ENCODE results near the gene TLR6.

Gene TLR6, protein sequence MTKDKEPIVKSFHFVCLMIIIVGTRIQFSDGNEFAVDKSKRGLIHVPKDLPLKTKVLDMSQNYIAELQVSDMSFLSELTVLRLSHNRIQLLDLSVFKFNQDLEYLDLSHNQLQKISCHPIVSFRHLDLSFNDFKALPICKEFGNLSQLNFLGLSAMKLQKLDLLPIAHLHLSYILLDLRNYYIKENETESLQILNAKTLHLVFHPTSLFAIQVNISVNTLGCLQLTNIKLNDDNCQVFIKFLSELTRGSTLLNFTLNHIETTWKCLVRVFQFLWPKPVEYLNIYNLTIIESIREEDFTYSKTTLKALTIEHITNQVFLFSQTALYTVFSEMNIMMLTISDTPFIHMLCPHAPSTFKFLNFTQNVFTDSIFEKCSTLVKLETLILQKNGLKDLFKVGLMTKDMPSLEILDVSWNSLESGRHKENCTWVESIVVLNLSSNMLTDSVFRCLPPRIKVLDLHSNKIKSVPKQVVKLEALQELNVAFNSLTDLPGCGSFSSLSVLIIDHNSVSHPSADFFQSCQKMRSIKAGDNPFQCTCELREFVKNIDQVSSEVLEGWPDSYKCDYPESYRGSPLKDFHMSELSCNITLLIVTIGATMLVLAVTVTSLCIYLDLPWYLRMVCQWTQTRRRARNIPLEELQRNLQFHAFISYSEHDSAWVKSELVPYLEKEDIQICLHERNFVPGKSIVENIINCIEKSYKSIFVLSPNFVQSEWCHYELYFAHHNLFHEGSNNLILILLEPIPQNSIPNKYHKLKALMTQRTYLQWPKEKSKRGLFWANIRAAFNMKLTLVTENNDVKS

DNA sequence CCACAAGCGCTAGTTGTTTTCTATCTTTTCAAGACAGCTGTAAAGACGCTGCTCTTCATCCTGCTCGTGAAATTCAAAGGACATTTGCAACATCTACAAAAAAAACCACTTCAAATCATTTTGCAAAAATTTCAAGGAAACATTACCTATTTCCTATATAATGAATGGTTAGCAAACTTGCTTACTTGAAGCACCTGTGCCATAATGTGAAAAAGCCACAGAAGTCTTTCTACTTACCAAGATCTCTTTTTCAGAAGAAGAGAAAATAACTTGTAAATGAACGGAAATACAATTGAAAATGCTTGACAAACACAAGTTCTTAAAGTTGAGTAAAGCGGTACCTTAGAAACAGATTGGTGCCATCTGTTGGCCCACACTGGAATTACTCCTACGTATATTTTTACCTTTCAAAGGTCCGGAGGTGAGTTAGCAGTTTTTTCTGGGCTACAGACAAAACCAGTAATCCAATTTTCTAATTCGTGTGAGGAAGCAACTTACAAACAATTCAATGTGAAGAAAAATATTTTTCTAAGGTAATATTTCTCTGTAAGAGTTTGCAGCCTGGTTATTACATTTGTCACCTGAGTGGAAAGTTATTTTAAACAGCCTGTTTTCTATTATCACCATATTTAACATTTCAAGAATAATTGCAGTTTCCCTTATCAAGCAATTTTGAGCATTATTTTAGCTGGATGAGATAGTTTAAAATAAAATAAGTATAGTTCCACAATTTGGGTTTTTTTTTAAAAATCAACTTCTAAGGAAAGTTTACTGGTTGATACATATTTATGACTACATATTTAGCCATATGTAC is at the start of gene TLR6:
Gene TLR6, minus strand, starts transcription at position 294 of the 814 bp plus-strand sequence. CDS start 27,344 bp downstream, outside the sequence.
- peak; percentile 74 for DNase-seq

DNA sequence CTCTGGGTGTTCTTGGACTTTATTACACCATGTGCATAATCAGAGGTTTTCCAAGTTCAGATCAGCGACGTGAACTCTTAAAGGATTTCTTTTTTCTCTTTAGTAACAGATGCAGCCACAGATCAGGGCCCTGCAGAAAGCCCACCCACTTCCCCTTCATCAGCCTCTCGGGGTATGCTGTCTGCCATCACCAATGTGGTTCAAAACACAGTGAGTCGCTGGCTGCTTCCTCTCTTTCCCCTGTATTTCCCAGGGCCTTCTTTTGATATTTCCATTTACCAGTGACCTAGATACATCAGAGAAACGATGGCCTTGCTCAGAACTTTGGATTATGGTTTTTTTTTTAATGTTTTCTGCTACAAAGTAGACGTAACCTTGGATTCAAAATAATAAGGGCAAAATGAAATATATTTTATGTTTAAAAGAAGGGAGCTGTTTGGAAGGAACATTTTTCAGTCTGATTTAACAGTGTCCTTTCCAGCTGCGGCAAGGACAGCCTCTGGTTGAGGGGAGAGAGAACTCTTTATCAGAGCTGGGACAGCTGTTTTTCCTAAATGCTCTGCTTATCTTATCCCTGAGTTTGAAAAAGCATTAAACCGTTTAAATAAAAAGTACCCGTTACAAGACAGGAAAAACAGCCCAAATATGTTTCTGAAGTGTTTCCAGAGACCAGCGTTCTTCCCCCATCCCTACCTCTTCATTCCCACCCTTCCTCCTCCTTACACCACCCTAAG is 49.2 kb upstream of the TLR6 start:
- no peak for DNase-seq

DNA sequence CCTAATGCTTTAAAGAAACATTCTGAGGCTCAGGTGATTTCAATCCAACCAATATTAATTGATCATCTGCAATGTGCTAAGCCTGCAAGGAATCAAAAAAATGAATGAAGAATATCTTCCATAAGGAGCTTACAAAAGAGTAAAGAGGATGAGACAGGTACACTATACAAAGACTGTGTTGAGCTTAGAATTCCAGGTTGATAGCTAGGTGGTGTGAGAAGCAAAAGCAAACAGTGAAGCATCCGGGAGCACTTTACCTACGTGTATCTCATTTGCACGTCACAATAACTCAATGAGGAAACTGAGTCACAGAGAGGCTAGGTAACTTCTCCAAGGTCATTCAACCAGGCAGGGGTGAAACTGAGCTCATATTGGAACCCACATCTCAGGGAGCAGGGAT is 48.1 kb upstream of the TLR6 start:
- no peak for DNase-seq

DNA sequence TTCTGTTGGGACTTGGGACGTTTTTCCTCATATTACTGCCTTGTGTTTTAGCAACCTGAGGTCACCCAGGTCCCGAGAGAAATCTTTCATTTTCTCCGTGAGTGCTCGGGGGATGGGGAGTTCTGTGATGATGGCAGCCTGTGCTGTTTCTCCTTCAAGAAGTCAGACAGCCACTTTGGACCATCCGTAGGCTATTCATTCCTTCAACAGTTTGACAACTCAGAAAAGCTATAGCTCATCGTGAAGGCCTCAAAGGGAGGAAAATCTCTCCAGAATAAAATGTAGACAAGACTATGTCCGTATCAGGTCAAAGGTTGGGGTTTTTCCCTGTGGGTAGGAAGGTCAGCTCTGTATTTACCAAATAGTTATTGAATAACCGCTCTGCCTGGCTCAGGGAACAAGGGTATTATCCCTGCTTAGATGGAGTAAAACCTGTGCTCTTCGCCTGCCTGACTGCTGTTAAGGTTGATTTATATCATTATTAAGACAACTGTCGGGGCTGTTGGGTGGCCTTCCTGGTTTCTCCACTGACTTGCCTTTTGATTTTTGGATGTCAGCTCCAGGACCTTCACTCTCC is 47.6 kb upstream of the TLR6 start:
- DNase-seq = no peak

DNA sequence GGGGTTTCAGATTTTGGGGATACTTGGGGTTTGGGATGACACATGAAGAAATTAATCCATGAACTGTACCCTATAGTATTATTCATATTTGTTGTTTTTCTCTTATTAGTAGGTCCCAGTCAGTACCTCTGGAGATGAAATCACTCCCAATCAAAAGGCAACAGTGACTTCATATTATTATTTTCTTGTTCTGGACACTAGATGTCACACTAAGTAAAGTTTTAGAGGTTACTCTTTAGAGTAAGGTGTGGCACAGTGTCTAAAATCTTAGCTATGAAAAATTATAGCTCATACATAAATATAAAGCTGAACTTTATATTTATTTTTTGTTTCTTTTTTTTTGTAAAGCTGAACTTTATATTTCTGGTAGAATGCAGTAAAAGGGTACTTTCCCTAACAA is 46.1 kb upstream of the TLR6 start:
- DNase-seq = no peak

DNA sequence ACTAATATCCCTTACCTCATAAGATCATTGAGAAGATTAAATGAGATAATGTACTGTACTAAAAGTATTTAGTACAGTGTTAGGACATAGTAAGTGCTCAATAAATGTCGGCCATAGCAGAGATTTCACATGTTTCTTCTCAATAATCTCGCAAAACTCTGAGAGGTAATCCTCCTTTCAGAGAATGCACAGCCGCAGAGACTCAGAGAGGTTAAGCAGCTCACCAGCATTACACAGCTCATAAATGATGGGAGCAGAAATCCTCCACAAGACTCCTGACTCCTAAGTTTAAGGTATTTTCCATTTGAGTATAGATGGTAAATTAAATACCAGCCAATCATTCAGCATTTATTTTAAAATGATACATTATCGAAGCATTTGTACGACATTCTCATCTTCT is 45.6 kb upstream of the TLR6 start:
- DNase-seq = no peak

DNA sequence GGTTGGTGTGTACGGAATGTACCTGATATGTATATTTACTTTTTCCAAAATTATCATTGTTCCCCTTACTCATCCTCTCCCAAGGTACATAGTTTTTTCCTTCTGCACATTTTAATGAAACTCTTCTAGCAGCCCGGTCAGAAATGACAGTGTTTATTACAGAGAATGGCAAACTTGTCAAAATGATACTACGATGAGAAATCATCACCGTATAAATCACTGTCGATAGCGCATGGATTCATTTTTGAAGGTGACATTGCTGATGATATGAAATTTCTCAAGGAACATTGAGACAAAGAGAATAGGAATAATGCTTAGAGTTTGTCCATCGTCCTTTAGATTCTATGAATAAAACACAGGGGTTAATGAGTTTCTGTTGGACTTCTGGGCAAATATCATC is 41.6 kb upstream of the TLR6 start:
- DNase-seq = no peak

DNA sequence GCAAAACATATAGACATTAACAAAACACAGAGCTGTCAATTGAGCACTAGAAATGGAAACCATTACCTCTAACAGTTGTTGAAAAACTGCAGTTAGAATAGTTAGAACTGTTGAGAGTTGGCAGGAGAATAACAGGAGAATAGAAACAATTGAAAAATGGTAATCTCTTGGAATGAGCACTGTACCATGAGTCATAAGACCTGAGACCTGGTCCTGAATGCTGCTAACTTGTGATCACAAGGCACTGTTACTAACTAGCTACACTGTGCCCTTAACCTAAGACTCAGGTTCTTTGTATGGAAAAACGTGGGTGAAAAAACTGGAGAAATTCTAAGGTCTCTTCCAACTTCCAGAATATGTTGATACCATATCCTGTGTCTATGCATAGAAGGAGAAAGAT is 40.3 kb upstream of the TLR6 start:
- DNase-seq = no peak

DNA sequence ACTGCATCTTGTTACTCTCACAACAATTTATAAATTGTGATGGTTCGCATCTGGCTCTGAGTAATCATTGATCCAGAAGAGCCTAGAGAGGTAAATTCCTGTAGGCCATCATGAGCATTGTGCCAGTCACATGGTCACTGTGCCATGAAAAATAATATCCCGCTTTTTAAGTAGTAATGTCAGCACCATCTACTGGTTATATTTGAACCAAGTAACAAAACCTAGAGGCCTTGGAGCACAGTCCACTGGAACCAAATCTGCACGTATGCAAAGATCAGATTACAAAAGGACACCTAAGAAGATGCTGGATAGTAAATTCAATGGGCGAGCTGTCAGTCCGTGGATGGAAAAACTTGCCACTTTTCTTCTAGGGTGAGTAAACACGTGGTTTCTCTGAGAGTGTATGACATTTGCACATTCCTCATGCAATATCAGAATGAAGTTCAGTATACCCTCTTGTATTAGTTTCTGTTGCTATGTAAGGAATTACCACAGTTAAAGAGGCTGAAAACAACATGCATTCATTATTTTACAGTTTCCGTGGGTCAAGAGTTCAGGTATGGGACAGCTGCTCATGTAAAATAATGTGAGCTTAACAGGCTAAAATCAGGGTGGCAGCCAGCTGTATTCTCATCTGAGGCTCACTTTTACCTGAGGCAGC is 37.8 kb upstream of the TLR6 start:
- DNase-seq = no peak

DNA sequence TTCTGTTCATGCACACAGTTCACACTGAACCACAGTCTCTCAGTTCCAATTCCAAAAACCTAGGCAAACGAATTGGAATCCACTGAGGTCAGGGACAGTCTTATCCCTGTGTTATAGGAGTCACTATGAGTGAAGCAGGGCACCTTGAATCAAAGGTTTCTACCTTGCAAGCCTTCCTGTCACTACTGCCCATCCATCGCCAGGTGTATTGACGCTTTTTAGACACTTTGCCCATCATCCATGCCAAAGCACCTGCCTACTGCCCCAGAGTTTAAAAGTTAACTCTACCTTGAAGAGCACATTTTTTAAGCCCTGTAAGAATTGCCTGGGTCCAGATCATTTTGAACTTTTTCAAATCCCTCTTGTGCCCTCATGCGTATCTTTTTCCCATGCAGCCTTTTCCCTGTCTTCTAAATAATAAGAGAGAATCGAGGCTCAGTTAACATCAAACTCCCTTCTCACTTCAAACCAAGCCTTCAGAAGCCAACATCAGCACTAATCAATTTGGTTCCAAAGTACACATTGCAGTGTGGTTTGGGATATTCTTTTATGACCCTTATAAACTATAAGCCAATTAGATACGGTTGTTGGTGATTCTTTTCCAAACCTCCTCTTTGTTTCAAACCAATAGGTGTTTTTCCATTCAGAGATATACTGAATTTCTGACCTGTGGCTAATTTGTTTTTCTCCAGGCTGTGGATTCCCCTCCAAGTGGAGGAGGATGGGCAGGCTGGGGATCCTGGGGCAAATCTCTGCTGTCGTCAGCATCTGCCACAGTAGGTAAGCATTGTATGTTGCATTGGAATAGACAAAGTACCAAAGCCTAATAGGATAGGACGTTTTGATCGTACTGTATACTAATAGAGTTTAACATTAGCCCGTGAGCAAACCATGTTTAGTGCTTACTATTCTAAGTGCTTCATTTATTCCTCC is 34.7 kb upstream of the TLR6 start:
- DNase-seq = no peak

DNA sequence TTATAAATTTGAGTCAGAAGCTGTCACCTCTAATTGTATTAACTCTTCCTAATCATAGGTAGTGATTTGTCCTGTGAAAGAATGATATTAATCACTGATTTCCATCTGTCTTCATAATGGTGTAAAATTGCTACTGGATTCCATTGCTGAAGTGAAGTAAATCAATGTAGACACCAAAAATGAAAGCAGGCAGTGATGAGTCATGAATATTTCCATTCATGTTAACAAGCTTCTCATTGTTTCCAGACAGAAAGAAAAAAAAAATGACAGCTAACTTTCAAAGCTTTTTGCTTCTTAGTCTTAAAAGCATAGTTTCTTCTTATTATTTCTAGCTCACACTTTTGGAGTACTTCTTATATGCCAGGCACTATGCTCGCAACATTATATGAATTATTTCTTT is 32.5 kb upstream of the TLR6 start:
- DNase-seq = no peak

DNA sequence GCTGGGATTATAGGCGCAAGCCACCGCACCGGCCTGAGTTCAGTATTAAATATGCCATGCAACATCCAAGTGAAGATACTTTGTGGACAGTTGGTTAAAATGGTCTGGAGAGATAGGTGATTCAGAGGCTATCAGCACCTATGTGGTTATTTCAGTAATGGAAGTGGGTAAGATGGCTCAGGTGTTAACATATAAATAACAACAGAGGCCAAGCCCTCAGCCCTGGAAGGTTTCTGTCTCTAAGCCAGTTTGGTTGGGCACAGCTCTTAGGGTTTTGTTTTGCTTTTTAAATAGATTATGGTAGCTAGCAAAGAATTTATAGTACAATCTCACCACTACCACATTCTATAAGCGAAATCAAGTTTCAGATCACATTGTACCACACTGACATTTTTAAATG is 27.6 kb upstream of the TLR6 start:
- DNase-seq = no peak

DNA sequence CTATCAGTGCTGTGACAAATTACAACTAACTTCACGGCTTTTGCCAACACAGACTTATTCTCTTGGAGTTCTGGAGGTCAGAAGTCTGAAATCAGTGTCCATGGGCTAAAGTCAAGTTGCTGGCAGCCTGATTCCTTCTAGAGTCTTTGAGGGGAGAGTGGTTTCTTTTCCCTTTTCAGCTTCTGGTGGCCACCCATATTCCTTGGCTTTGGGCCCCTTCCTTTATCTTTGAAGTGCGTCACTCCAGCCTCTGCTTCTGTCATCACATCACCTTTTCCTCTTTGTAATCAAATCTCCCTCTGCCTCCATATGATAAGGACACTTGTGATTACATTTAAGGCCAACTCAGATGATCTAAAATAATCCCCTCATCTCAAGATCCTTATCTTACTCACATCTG is 20.0 kb upstream of the TLR6 start:
- DNase-seq = no peak

DNA sequence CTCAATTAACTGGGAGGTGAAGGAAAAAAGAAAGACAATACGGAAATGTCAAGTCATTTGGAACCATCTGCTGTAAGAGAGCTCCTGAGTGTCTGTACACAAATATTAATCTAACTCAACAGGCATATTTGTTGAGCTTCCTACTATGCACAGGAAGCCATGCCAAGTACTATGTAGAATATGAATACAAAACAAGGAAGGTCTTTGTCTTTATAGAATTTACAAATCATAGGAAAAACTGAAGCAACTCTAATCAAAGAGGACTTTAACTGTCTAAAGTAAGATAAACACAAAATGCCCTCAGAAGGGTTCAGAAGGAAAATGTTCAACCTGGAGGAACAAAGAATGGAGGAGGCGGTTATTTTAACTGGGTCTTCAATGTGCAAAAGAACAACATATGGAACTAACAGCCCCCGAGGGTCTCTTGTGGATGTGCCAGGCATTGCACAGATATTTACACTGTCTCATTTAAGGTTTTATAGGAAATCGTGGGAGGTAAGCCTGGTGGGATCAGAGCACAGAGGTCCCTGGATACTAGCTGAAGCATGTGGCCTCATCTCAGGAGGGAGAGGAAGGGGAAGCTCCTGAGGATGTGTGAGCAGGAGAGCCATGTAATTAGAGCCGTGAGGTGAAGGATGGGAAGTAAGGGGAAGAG is 16.8 kb upstream of the TLR6 start:
- no peak for DNase-seq

DNA sequence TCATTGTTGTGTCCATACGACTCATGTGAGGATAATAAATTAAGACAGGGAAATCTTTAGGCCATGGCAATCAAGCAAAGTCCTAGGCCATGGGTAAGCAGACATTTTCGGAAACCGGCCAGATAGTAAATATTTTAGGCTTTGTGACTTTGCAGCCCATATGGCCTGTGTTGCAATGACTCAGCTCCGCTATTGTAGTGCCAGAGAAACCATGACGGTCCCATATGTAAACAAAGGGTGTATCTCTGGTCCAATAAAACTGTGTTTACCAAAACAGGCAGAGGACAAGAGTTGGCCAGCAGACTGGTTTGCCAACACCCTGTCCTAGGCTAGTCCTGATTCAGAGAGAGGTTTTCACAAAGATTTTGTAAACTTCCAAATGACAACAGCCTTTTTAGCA is 16.0 kb upstream of the TLR6 start:
- DNase-seq = no peak

DNA sequence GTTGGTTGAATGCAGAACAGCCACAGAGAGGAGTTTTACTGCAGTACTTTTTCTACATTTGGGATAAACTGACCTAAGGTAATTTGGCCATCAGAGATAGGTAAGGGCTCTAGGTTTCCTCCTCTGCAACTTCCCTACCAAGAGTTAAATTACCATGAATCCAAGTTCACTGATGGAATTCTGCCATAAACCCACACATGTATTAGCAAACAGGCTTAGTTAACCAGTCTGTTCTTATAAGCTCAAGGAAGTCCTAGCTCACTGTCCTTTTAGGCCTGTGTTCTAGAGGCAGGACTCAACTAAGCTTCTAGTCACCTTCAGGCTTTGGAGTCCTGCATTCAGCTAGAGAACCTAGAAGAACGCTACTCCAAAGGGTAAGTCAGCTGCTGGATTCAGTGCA is 15.0 kb upstream of the TLR6 start:
- DNase-seq = no peak

DNA sequence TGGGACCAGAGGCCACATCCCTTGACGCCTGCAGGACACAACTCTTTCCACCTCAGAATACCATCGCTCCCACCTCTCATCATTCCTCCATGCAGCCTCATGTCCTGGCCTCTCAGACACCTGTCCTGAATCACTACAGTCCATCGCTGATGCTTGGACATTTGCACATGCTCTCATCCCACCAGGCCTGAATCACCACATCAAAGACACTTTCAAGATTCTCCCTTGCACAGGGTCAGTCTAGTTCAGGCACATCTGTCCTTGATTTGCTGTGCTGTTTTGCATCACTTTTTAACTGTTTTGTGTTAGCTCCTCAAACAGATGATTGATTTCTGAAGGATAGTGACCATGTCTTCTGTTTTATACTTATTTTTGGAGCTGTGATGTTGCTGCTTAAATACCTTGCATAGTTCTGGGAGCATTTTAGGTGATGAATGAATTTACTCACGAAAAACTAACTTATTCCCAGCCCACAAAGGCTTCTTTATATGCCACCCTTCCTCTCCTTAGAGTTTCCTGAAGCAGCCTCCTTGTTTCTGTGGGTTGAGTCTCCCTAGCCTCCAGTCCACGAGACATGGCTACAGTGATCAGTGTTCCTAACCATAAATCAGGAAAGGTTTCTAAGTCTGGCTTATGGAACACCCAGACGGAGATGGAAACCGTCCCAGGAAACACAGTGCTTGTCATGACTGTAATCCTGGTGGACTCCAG is 13.6 kb upstream of the TLR6 start:
- no peak for DNase-seq

DNA sequence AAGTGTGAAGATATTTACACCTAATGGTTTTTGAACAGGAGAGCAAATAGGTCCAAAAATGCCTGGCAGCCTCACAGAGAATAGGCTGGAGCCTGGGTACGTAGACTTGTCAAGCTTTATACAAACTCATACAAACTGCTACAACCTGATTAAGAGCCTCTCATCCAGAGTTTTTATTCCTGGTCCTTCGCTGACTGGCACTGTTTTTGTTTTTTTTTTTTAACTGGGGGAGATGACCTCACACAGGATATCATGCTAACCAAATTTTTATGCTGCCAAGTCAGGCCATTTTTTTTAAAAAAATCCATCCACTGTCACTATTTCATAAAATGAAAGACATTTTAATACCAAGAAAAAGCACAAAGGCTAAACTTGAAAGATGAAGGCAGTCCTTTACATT is 12.9 kb upstream of the TLR6 start:
- DNase-seq = no peak
